D341Med (cell line): Measurements from ENCODE around the gene ANKRD40.

Experiments
- DNase-seq: peaks from one replicate; pipeline ENCODE4 v3.0.0; 2012; ENCODE audit warnings: low spot score

ANKRD40 gene

DNA sequence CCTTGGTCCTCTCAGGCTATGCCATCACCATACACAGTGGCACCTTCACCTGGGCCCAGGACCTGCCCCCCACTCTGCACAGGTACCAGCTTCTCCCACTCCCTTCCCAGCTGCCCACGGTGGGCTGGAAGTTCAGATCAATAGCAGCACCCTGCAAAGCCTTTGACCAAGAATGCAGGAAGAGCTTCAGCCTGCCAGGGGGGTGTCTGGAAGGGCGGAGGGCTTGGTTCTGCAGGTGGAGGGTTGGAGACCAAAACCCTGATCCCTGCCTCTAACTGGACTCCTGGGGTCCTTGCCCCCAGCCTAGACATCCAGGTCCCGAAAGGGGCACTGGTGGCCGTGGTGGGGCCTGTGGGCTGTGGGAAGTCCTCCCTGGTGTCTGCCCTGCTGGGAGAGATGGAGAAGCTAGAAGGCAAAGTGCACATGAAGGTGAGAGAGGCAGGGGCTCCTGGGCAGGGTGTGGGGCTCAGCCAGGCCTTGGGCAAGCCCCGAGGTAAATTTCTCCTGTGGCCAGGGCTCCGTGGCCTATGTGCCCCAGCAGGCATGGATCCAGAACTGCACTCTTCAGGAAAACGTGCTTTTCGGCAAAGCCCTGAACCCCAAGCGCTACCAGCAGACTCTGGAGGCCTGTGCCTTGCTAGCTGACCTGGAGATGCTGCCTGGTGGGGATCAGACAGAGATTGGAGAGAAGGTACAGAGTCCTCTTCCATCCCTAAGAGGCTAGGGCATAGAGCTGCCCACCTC lies 38.7 kb downstream of the ANKRD40 start:
- no peak for DNase-seq

DNA sequence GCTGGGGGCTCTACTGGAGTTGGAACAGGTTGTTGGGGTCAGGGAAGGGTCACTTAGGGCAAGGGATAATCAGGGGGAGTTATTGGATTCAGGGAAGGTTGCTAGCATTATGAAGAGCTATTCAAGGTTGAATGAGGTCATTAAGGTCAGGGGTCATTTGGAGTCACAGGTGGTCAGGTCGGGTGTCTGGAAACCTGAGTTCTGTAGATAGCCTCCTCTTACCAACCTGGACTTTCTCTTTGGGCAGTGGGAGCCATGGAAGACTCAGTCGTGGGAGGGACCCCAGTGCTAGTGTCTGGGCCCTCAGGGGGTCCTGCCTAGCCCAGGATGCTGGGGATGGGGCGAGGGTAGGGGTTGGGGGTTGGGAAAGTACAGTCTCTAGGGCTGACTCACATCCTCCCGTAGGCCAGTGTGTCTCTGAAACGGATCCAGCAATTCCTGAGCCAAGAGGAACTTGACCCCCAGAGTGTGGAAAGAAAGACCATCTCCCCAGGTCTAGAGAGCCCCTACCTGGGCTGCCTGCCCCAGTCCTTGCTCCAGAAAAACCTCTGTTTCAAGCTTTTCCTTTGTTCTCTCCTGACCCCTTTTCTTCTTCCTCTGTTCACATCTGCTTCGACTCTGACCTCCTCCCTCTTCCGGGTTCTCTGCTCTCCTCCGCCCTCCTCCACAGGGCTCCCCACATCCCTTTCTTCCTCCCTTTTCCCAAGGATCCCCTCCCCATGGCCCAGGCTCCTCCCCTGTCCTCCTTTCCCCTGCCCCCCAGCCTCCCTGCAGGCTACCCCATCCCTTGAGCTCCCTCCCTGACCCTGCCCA lies 39.5 kb downstream of the ANKRD40 start:
- no peak for DNase-seq

DNA sequence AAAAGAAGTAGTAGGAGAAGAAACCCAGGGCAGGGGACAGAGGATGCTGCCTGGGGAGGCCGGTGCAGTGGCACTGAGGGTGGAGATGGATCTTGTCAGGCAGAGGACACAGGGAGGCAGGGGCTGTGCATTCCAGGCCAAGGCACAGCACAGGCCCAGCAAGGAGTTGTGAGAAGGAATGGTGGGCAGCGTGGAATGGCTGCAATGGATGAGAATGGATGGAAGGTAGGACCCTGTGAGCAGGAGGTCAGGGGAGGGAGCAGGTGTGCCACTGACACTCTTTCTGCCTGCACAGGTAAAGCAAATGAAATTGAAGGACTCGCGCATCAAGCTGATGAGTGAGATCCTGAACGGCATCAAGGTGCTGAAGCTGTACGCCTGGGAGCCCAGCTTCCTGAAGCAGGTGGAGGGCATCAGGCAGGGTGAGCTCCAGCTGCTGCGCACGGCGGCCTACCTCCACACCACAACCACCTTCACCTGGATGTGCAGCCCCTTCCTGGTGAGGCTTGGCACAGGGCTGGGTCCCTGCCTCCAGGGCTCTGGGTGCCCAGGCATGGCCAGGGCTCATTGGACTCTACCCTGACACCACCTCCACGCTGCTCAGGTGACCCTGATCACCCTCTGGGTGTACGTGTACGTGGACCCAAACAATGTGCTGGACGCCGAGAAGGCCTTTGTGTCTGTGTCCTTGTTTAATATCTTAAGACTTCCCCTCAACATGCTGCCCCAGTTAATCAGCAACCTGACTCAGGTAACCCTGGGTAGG lies 40.3 kb downstream of the ANKRD40 start:
- DNase-seq = no peak

DNA sequence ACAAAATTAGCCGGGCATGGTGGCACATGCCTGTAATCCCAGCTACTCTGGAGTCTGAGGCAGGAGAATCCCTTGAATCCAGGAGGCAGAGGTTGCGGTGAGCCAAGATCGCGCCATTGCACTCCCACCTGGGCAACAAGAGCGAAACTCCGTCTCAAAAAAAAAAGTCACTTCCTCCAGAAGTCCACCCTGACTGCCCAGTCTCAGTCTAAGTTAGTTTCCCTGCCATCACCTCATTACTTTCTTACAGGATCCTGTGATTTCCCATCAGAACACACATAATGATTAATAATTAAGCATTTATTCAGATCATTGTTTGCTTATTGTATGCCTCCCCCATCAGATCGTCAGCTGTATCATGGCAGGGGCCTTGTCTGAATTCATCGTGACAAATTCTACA lies 41.4 kb downstream of the ANKRD40 start:
- DNase-seq = no peak

DNA sequence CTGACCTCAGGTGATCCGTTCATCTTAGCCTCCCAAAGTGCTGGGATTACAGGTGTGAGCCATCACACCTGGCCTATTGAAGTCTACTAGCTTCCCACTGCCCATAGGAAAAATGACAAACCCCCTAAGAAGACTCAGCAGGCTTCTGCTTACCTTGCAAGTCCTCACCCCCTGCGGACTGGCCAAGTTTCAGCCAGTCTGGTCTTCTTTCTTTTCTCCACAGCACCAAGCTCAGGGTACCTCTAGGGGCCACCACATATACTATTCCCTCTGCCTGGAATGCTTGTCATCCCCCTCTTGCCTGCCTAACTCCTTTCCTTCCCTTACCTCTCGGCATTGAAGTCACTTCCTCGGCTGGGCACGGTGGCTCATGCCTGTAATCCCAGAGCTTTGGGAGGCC lies 41.9 kb downstream of the ANKRD40 start:
- DNase-seq = no peak

DNA sequence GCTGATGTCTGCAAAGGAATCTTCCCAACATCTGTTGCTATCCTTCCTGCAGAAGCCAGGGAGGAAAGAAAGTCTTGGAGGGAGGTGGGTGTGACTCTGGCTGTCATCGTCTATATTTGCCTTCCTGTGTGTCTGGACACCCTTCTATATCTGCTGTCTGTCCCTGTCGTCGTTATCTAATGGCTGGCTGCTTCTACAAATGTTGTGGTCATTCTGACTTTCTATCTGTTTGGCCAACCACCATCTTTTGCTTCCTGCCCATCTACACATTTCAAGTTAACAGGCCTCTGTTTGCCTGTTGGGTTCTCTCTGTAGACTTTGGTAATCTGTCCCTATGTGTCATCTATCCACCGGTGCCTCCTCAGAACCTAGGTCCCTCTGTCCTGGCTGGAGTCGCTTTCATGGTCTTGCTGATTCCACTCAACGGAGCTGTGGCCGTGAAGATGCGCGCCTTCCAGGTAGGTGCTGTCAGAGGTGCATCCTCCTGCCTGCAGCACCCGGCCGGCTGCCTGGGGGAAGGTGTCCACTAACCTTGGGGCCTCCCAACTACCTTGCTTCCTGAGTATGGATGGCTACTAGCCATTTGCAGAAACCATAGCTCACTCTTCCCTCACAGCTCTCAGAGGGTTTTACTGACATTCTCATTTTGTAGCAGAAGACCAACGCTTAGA lies 42.8 kb downstream of the ANKRD40 start:
- DNase-seq = no peak

DNA sequence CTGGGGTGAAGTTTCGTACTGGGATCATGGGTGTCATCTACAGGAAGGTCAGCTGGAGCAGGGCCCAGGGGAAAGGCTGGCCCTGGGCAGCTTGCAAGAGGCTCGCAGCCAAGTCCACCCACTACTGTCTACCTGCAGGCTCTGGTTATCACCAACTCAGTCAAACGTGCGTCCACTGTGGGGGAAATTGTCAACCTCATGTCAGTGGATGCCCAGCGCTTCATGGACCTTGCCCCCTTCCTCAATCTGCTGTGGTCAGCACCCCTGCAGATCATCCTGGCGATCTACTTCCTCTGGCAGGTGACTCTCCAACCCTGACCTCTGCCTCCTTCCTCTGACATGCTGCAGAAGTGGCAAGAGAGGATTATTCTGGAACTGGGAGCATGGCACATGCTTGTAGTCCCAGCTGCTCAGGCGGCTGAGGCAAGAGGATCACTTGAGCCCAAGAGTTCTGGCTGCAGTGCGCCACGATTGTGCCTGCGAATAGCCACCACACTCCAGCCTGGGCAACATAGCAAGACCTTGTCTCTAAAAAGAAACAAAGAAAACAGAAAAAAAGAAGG lies 43.8 kb downstream of the ANKRD40 start:
- DNase-seq = no peak

DNA sequence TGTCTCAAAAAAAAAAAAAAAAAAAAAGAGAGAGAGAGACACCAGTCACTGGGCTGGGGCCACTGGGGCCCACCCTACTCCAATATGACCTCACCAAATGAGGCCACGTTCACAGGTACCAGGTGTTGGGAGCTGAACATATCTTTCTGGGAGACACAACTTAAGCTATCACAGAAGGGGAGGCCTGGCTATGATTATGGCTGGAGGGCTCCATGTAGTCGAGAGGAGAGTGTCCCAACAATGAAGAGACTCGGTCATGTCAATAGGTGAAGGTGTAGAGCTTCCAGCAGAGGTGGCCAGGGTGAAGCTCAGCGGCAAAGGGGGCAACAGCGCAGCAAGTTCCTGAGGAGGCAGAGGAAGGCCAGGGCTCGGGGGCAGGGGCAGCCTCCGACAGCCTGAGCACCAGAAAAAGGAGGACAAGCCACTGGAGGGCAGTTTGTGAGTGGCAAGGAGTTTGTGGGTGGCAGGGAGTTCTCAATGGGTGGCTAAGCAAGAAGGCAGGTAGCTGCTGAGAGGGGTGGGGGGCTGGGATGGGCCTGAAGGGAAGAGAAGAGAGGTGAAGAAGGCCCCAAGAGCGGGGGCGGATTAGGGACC lies 45.0 kb downstream of the ANKRD40 start:
- no peak for DNase-seq

DNA sequence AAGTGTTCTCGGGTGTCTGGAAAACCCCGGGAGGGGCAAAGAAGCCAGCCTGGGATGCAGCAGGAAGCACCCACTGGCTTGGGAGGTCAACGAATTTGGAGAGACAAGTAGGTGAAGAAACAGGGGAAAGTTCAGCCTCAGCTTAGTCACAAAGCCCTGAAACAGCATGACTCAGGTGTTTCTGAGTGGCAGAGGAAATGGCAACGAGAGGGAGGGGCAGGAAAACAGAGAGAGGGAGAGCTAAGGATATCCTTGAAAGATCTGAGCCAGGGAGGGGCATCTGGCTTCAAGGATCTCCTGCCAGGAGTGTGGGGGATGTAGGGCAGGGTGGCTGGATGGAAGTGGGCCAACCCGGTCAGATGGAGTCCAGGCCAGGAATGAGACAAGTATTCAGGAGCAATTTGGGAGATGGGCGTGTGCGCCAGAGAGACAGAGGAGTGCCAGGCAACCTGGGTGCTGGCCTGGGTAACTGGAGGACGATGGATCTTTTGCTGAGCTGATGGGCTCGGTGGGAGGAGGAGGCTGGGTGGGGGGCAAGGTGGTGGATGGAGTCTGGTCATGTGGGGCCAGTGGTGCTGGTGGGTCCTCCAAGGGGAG lies 45.8 kb downstream of the ANKRD40 start:
- DNase-seq = no peak

DNA sequence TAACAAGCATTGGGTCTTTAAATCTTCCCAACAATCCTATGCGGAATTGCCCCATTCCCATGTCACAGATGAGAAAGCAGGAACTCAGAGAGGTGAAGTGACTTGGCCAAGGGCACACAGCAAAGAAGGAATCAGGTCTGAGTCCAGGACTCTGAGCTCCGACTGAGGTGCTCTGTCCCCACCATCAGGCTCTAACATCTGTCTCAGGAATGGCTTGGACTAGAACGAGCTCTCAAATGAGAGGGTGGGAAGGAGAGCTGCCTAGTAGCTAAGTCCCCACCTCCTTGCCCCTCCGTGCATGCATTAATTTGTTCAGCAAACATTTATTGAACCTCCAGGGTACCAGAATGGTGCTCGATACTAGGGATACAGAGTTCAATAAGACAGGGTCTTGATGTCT lies 46.4 kb downstream of the ANKRD40 start:
- no peak for DNase-seq

DNA sequence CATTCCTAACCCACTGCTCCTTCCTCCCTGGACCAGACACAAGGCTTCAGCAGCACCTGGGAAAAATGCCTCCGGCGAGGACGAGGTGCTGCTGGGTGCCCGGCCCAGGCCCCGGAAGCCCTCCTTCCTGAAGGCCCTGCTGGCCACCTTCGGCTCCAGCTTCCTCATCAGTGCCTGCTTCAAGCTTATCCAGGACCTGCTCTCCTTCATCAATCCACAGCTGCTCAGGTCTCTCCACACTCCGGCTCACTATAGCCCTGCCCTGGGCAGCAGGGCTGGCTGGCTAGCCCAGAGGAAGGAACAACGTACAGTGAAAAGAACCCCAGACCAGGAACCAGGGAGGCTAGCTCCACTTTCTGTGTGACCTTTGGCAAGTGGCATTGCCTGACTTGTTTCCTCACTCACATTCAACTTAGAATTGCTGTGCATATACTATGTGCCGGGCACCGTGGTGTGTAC lies 46.8 kb downstream of the ANKRD40 start:
- no peak for DNase-seq

DNA sequence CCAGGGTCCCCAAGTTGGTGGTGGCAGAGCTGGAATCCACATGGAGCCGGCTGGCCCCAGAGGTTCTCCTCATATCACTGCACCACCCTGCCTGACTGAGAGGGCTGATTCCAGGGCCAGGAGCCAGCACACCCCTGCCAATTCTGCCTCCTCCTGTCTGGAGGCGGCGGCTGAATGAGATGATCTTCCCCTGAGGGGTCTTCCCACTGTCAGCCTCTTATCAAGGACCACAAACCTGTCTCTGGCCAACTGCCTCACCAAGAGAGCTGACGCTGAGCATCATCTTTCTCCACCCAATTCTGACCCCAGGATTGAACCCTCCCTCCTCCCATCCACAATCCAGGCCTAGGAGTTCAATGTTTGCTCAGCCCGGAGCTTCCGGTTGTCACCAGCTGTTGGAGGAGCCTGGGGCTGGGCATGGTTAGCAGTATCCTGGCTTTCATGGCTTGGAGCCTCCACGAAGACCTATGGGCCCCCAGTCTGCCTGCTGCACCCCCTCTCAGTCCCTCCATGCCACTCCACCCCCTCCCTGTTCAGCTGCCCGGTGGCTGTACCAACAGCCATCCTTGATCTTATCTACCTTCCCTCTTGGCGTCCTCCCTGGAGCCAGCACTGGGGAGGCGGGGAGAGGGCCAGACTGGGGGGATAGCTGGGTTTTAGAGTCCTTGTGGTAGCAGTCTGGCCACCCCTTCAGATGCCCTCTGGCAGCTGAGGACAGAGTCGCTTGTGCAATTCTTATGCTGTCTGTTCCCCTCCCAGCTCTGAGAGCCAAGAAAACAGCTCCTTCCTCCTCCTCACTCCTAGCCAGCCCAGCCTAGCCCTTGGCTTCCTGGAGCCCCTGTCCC lies 47.5 kb downstream of the ANKRD40 start:
- no peak for DNase-seq

DNA sequence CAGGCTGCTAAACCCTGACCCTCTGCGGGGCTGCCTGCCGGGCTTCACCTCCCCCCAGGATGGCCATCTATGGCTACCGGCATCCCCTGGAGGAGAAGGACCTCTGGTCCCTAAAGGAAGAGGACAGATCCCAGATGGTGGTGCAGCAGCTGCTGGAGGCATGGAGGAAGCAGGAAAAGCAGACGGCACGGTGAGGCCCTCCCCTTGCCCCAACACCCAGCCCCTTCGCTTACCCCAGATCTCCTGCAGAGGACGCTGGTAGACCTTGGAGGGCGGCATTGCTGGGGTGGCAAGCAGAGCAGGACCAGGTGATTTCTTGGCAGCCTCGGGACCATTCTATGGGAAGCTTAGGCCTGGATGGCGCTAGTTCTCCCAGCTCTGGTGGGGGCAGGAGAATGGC lies 48.5 kb downstream of the ANKRD40 start:
- DNase-seq = no peak

DNA sequence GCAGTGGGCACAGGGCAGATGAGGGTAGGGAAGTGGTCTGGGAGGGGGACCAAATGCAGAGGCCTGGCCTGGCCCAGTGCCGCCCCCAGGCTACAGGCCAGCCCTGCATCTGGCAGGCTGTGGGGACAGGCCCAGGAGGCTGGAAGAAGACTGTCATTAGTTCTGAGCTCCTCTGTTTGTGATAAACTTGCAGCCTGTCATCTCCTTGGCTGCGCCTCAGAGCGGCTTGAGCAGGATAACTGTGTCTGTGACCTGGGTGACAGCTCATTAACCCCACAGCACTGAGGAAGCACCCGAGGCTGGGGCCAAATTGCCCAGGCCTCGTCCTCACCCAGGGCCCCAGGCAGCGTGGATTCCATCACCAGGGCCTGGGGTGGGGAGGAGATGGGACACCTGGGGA lies 49.1 kb downstream of the ANKRD40 start:
- no peak for DNase-seq

DNA sequence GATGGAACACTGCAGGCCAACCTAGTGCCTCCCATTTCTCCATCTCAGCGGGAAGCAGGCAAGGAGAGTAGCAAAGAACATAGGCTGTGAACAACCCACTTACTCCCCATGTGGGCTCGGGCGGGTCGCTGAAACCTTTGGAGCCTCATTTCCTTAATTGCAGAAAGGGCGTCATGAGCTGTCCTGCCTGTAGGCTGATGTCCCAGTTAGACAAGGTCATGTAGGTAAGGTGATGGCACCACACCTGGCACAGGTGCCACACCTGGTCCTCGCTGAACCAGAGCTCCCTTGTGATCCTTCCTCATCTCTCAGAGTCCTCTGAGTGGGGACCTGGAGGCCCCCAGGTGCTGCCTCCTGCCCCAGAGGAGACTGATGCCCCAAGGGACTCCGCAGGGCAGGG lies 50.1 kb downstream of the ANKRD40 start:
- DNase-seq = no peak

DNA sequence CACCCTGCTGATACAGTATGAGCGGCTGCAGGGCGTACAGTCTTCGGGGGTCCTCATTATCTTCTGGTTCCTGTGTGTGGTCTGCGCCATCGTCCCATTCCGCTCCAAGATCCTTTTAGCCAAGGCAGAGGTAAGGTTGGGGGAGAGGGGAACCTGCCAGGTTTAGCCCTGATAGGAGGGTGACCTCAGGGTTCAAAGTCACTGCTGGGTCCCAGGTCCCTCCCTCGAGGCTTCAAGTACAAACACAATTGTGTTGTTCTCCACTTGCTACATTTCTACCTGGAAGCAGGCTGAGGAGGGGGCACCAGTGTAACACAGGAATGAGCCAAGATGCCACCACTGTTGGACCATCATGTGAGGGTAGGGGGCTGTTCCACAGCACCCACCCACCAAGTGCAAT lies 50.7 kb downstream of the ANKRD40 start:
- DNase-seq = no peak

DNA sequence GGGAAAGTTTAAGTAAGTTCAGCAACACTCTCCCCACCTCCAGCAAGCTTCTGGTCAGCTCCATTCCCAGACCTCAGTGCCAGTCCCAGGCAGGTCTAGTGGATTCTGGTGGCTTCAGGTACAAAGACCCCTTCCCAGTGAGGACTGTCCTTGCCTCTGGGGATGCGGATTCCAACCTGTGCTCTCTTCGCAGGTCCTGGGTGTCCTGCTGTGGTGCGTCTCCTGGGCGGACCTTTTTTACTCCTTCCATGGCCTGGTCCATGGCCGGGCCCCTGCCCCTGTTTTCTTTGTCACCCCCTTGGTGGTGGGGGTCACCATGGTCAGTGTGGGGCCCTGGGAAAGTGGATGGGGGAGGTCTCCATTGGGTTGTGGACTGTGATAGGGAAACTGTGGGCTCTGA lies 51.2 kb downstream of the ANKRD40 start:
- DNase-seq = no peak

DNA sequence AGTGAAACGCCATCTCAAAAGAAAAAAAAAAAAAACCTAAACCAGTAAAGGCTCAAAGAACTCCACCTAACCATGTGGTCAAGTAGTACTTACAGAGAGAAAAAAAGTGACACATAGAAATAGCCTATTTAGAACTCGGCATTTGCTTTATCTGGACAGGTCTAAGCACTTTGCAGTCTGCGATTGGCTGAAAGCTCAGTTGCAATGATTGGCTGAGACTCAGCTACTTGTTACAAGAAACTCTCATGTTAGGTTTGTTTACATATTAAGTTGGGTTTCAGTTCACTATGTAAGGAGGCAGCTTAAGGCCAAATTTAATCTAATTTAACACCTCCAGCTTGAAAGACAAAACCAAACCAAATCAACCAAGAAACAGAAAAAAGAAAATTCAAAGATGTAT lies 54.0 kb downstream of the ANKRD40 start:
- DNase-seq = no peak

DNA sequence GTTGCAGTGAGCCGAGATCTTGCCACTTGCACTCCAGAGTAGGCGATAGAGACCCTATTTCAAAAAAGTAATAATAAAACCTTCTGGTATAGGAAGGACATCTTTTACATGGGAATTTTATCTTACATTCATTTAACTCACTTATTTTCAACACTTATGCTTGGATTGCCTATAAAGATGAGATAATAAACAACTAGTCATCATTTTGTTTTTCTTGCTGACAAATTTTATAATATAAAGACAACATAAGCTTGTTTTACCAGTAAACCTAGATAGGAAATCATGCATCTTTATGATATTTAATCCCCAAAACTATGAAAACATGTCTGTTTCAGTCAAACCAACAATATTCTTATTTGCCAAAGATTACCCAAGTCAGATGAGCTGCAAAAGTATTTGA lies 56.1 kb downstream of the ANKRD40 start:
- no peak for DNase-seq
